PC-9 (cell line): ENCODE results near the gene SFT2D3. TPM values are rescaled to one million over a fixed set of nuclear protein-coding genes. Genes with fewer than 3 reads are reported as not detected.

Experiments used
- BruUV-seq: library from RNA; stranded (reverse); fragments of 400-500 nt; replicated peaks from 2 replicates; lab custom pipeline; 2021; lab: Mats Ljungman, UMichigan
- CTCF ChIA-PET: fragments of 300-600 bp; sonication (Branson Sonifier 250); formaldehyde crosslinking; loops from one replicate; lab custom pipeline; 2022; ENCODE audit warnings: antibody characterized with exemption; lab: Charles Lee
- POLR2A ChIA-PET: fragments of 300-600 bp; sonication (Branson Sonifier 250); formaldehyde crosslinking; loops from one replicate; lab custom pipeline; 2022; ENCODE audit warnings: antibody characterized with exemption; ENCODE audit not compliant: unreplicated experiment; lab: Charles Lee
- DNase-seq, 2 experiments: peaks; one replicate each; pipeline versions ENCODE4 v3.0.0 to v3.0.0-alpha.2; 2015 to 2022; ENCODE audit warnings: mixed read lengths in 1 of 2
- H2AFZ ChIP-seq: fragments of 200-600 bp; sonication (generic); 2 replicates; pipeline ENCODE4 v1.8.1; 2017; ENCODE audit warnings: antibody characterized with exemption
- H3F3A ChIP-seq: fragments of 200-600 bp; sonication (generic); 2 replicates; pipeline ENCODE4 v1.8.1; 2017; ENCODE audit warnings: antibody characterized with exemption, mild to moderate bottlenecking, low read depth; ENCODE audit not compliant: insufficient read depth
- H3K27ac ChIP-seq: fragments of 200-600 bp; sonication (generic); 2 replicates; pipeline ENCODE4 v1.6.1; 2016; ENCODE audit warnings: mixed run types
- H3K27me3 ChIP-seq: fragments of 200-600 bp; sonication (generic); 2 replicates; pipeline ENCODE4 v1.6.1; 2016; ENCODE audit warnings: low read depth, mixed run types; ENCODE audit not compliant: insufficient read depth
- H3K36me3 ChIP-seq: fragments of 200-600 bp; sonication (generic); 2 replicates; pipeline ENCODE4 v1.6.1; 2016; ENCODE audit warnings: low read depth, mixed run types
- H3K4me1 ChIP-seq: fragments of 200-600 bp; sonication (generic); replicated peaks from 2 replicates; pipeline ENCODE4 v1.6.1; 2016; ENCODE audit warnings: mixed run types; ENCODE audit not compliant: insufficient read depth
- H3K4me2 ChIP-seq: fragments of 200-600 bp; sonication (generic); 2 replicates; pipeline ENCODE4 v1.6.1; 2017; ENCODE audit warnings: mixed run types
- H3K4me3 ChIP-seq: fragments of 200-600 bp; sonication (generic); 2 replicates; pipeline ENCODE4 v1.6.1; 2016; ENCODE audit warnings: mixed run types
- H3K79me2 ChIP-seq: fragments of 200-600 bp; sonication (generic); 2 replicates; pipeline ENCODE4 v1.6.1; 2017; ENCODE audit warnings: low read depth, mixed run types
- H3K9me2 ChIP-seq: fragments of 200-600 bp; sonication (generic); 2 replicates; pipeline ENCODE4 v1.8.1; 2017; ENCODE audit warnings: mild to moderate bottlenecking; ENCODE audit not compliant: insufficient read depth
- H3K9me3 ChIP-seq: fragments of 200-600 bp; sonication (generic); 2 replicates; pipeline ENCODE4 v1.8.1; 2016; ENCODE audit warnings: low read depth; ENCODE audit not compliant: insufficient read depth
- H4K20me1 ChIP-seq: fragments of 200-600 bp; sonication (generic); 2 replicates; pipeline ENCODE4 v1.8.1; 2017; ENCODE audit not compliant: insufficient read depth
- CTCF ChIP-seq: fragments of 200-600 bp; sonication (generic); conservative IDR thresholded peaks from 2 replicates; pipeline ENCODE4 v1.6.1; 2017; ENCODE audit warnings: mixed run types, antibody characterized with exemption, mild to moderate bottlenecking, moderate library complexity
- EZH2 ChIP-seq: fragments of 200-600 bp; sonication (generic); IDR thresholded peaks from 2 replicates; pipeline ENCODE4 v1.8.0; 2017; ENCODE audit warnings: antibody characterized with exemption, low read depth
- intact Hi-C: fragments of 100-400 bp; cut with micrococcal nuclease; formaldehyde crosslinking; loops from one replicate; pipeline ENCODE4 v1.10.0; 2022; ENCODE audit not compliant: unreplicated experiment
- total RNA-seq: library from RNA; stranded (reverse); gene quantifications from 2 replicates; pipeline ENCODE4 v1.2.3, GENCODE V29; 2021

The SFT2D3 gene
- total RNA-seq, 1 experiment from 2014 or later = 7.3 TPM

GRCh38 chr2:127715778-127716449 lies 14.6 kb downstream of the SFT2D3 start:
- ChIA-PET POLR2A (no interaction called here), CTCF (no interaction called here)
- intact Hi-C loops = no loop called here

GRCh38 chr2:127718271-127718670 lies 17.0 kb downstream of the SFT2D3 start:
- no TSS peak for BruUV-seq
- Histone ChIP-seq H3K9me2 (no peaks in the 10 kb centered on the region), H3K27ac (no peak overlapping the region), H4K20me1 (peaks cover 5% of the 10 kb centered on the region), H3K27me3 (no peaks in the 10 kb centered on the region), H3K79me2 (no peaks in the 10 kb centered on the region), H3K4me1 (peaks cover 12% of the 10 kb centered on the region), H3F3A (peaks cover 11% of the 10 kb centered on the region), H3K9me3 (no peaks in the 10 kb centered on the region), H3K36me3 (peaks cover 41% of the 10 kb centered on the region), H3K4me2 (no peak overlapping the region), H3K4me3 (no peak overlapping the region), H2AFZ (no peak overlapping the region)
- DNase-seq = no peak
- CTCF ChIA-PET = no interaction called here
- POLR2A ChIA-PET = no interaction called here
- TF ChIP-seq CTCF = no peak
- no peak for TF ChIP-seq EZH2
- intact Hi-C loops = no loop called here

More at GRCh38 chr2:127715778-127716449, 14.6 kb downstream of the SFT2D3 start:
- DNase-seq = no peak
- H3K4me3 ChIP-seq = no peak overlapping the region
- no peaks in the 10 kb centered on the region for H3K27me3 ChIP-seq
- no peaks in the 10 kb centered on the region for H3K9me3 ChIP-seq
- H4K20me1 ChIP-seq = peaks cover 4% of the 10 kb centered on the region
- H3K4me2 ChIP-seq = no peak overlapping the region
- H3F3A ChIP-seq = no peaks in the 10 kb centered on the region
- H3K9me2 ChIP-seq = no peaks in the 10 kb centered on the region
- no peak for TF ChIP-seq EZH2
- no peak for TF ChIP-seq CTCF
- no peaks in the 10 kb centered on the region for H3K4me1 ChIP-seq
- no peak overlapping the region for H3K27ac ChIP-seq
- peaks cover 25% of the 10 kb centered on the region for H3K36me3 ChIP-seq
- BruUV-seq = no TSS peak
- no peak overlapping the region for H2AFZ ChIP-seq
- H3K79me2 ChIP-seq = no peaks in the 10 kb centered on the region

GRCh38 chr2:127719301-127720218 lies 18.3 kb downstream of the SFT2D3 start:
- ChIA-PET CTCF (no interaction called here), POLR2A (no interaction called here)
- BruUV-seq = no TSS peak
- H3K9me2 ChIP-seq = no peaks in the 10 kb centered on the region
- H3K36me3 ChIP-seq = peaks cover 43% of the 10 kb centered on the region
- no peaks in the 10 kb centered on the region for H3K9me3 ChIP-seq
- intact Hi-C loops = no loop called here
- no peaks in the 10 kb centered on the region for H3K27me3 ChIP-seq
- no peak for DNase-seq
- no peak overlapping the region for H3K4me2 ChIP-seq
- H3F3A ChIP-seq = peaks cover 12% of the 10 kb centered on the region
- H4K20me1 ChIP-seq = peaks cover 5% of the 10 kb centered on the region
- no peak overlapping the region for H3K27ac ChIP-seq
- no peaks in the 10 kb centered on the region for H3K79me2 ChIP-seq
- H3K4me1 ChIP-seq = peaks cover 12% of the 10 kb centered on the region
- H2AFZ ChIP-seq = no peak overlapping the region
- TF ChIP-seq EZH2 = no peak
- no peak for TF ChIP-seq CTCF
- H3K4me3 ChIP-seq = no peak overlapping the region
